Immature natural killer cell (primary cell): Measurements from ENCODE around the gene CENPE. TPM values are rescaled to one million over a fixed set of nuclear protein-coding genes. Genes with fewer than 3 reads are reported as not detected.
"Not testable (repeated sequence)": the region's sequence is repeated elsewhere in the genome, so short reads cannot be mapped to it uniquely, and the experiment has no call there.

Source experiments
- DNase-seq, 3 donors: peaks; one replicate each; pipeline ENCODE4 v3.0.0; 2022; ENCODE audit warnings: mixed read lengths in 1 of 3
- H3K27ac Mint-ChIP-seq, 6 donors: one replicate each; pipeline ENCODE4 v1.8.0; 2020; ENCODE audit warnings: mixed read lengths in 6 of 6, mild to moderate bottlenecking in 5 of 6, inconsistent platforms in 4 of 6, moderate library complexity in 3 of 6
- H3K27me3 Mint-ChIP-seq, 3 donors: one replicate each; pipeline ENCODE4 v1.8.0; 2020 to 2021; ENCODE audit warnings: low read depth in 3 of 3, mild to moderate bottlenecking in 3 of 3, mixed read lengths in 3 of 3, moderate library complexity in 3 of 3, inconsistent platforms in 1 of 3
- H3K36me3 Mint-ChIP-seq, 3 donors: one replicate each; pipeline ENCODE4 v1.8.0; 2020; ENCODE audit warnings: mixed read lengths in 3 of 3, inconsistent platforms in 2 of 3, mild to moderate bottlenecking in 2 of 3
- H3K4me1 Mint-ChIP-seq, 2 donors: one replicate each; pipeline ENCODE4 v1.8.0; 2020; ENCODE audit warnings: inconsistent platforms in 2 of 2, mild to moderate bottlenecking in 2 of 2, mixed read lengths in 2 of 2, moderate library complexity in 1 of 2
- H3K4me3 Mint-ChIP-seq, 5 donors: one replicate each; pipeline ENCODE4 v1.8.0; 2020; ENCODE audit warnings: mild to moderate bottlenecking in 5 of 5, mixed read lengths in 5 of 5, inconsistent platforms in 3 of 5, moderate library complexity in 3 of 5
- H3K9me3 Mint-ChIP-seq, 6 donors: one replicate each; pipeline ENCODE4 v1.8.0; 2020; ENCODE audit warnings: mild to moderate bottlenecking in 6 of 6, mixed read lengths in 6 of 6, inconsistent platforms in 4 of 6, moderate library complexity in 3 of 6
- polyA plus RNA-seq, 3 donors: library from polyadenylated mRNA; unstranded; fragments of 300-500 nt; fragmentation: Illumina TruSeq; gene quantifications; one replicate each; pipeline ENCODE4 v1.2.3, GENCODE V29; 2021

Gene CENPE
- polyA plus RNA-seq, 3 donors from 2014 or later = 0.43 to 0.91 TPM; not detected in 1

- H3K27ac Mint-ChIP-seq = not testable (repeated sequence)
Observed at GRCh38 chr4:103169750-103170149, 28.4 kb downstream of the CENPE start.

GRCh38 chr4:103168993-103169392 is 29.1 kb downstream of the CENPE start:
- Mint-ChIP-seq H3K4me3 (no peak overlapping the region), H3K27me3 (peaks cover 0 to 1% (median 0%) of the 10 kb centered on the region in 3 donors), H3K36me3 (peaks cover 10 to 24% (median 14%) of the 10 kb centered on the region in 3 donors), H3K4me1 (no peaks in the 10 kb centered on the region), H3K27ac (no peak overlapping the region), H3K9me3 (peaks cover 0 to 14% (median 8%) of the 10 kb centered on the region in 6 donors)
- DNase-seq = no peak

More at GRCh38 chr4:103169750-103170149, 28.4 kb downstream of the CENPE start:
- H3K4me3 Mint-ChIP-seq, DNase-seq, H3K4me1 Mint-ChIP-seq, H3K27me3 Mint-ChIP-seq: not testable (repeated sequence)
- peaks cover 10 to 24% (median 14%) of the 10 kb centered on the region in 3 donors for H3K36me3 Mint-ChIP-seq
- H3K9me3 Mint-ChIP-seq = peaks cover 0 to 14% (median 8%) of the 10 kb centered on the region in 6 donors

DNA sequence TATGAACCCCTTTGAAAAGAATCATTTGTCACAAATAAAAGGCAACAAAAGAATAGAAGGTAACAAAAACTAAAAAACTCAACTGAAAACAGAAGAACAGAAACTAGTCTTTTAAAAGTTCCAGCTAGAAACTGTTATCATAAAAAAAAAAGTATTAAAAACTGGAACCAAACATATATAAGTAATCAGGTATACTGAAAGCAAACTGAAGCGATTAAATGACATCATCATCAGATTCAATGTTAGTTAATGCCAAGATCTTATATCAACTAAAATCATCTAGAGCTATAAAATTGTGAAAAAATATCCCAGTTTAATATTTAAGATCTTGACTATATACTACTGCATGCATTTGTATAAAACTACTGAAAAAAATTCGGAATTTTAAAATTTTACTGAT is 36.0 kb downstream of the CENPE start:
- DNase-seq = no peak
- no peaks in the 10 kb centered on the region for H3K27me3 Mint-ChIP-seq
- no peak overlapping the region for H3K27ac Mint-ChIP-seq
- H3K4me3 Mint-ChIP-seq = no peak overlapping the region
- H3K36me3 Mint-ChIP-seq = peaks cover 0 to 3% (median 2%) of the 10 kb centered on the region in 3 donors
- no peaks in the 10 kb centered on the region for H3K4me1 Mint-ChIP-seq
- H3K9me3 Mint-ChIP-seq = no peaks in the 10 kb centered on the region

DNA sequence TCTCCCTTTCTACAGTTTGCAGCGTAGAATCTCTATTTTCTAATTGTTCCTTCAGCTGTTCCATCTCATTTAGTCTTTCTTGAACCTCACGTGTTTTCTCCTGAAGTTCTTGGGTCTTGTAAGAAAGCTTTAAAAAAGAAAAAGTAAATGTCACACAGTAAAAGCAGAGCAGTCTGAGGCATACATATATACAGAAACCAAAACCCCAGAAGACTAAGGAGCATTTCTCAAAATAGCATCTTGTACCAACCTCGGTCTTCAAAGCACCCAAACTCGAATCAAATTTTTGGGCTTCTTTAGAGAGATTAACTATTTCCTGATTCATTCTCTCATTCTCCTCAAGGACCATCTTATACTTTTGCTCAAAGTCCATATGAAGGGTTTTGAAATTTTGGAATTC is 39.4 kb downstream of the CENPE start:
- no peaks in the 10 kb centered on the region for H3K4me1 Mint-ChIP-seq
- peaks cover 0 to 11% (median 10%) of the 10 kb centered on the region in 3 donors for H3K36me3 Mint-ChIP-seq
- no peak for DNase-seq
- H3K9me3 Mint-ChIP-seq = no peaks in the 10 kb centered on the region
- no peaks in the 10 kb centered on the region for H3K27me3 Mint-ChIP-seq
- no peak overlapping the region for H3K27ac Mint-ChIP-seq
- no peak overlapping the region for H3K4me3 Mint-ChIP-seq

GRCh38 chr4:103156106-103156505 is 42.0 kb downstream of the CENPE start:
- peaks cover 10 to 24% of the 10 kb centered on the region in 2 donors for H3K4me1 Mint-ChIP-seq
- no peak overlapping the region for H3K27ac Mint-ChIP-seq
- H3K4me3 Mint-ChIP-seq = no peak overlapping the region
- no peaks in the 10 kb centered on the region for H3K27me3 Mint-ChIP-seq
- peaks cover 0 to 10% (median 8%) of the 10 kb centered on the region in 3 donors for H3K36me3 Mint-ChIP-seq
- no peak for DNase-seq
- H3K9me3 Mint-ChIP-seq = no peaks in the 10 kb centered on the region

GRCh38 chr4:103152381-103152780 is 45.8 kb downstream of the CENPE start:
- Mint-ChIP-seq H3K4me3 (peak overlapping the region in 2 of 5 donors; percentile 0 to 16), H3K27ac (peak overlapping the region in 2 of 6 donors; percentile 18 to 44), H3K4me1 (peaks cover 10 to 29% of the 10 kb centered on the region in 2 donors), H3K36me3 (peaks cover 0 to 25% (median 22%) of the 10 kb centered on the region in 3 donors), H3K27me3 (no peaks in the 10 kb centered on the region), H3K9me3 (no peaks in the 10 kb centered on the region)
- no peak for DNase-seq

DNA sequence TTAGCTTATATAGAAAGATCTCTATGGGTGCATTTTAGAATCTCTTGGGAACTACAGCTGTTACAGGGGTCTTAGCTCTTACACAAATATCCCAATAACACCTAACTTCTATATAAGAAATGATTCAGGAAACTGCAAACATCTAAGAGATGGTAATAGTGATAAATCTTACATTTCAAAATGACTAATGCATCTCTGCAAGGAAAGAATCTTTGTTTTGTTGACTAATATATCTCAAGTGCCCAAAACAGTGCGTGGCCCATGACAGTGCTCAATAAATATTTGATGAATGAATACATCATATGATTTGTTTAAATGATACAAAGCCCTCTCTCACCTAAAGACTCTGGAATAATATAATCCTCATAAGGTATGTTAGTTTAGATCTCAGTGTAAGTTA is 47.5 kb downstream of the CENPE start:
- no peak for DNase-seq
- no peaks in the 10 kb centered on the region for H3K27me3 Mint-ChIP-seq
- peaks cover 10 to 29% of the 10 kb centered on the region in 2 donors for H3K4me1 Mint-ChIP-seq
- H3K36me3 Mint-ChIP-seq = peaks cover 0 to 20% (median 14%) of the 10 kb centered on the region in 3 donors
- no peaks in the 10 kb centered on the region for H3K9me3 Mint-ChIP-seq
- no peak overlapping the region for H3K4me3 Mint-ChIP-seq
- H3K27ac Mint-ChIP-seq = no peak overlapping the region

- Mint-ChIP-seq H3K36me3 (peaks cover 0 to 36% (median 22%) of the 10 kb centered on the region in 3 donors), H3K4me3 (no peak overlapping the region), H3K4me1 (no peaks in the 10 kb centered on the region), H3K9me3 (no peaks in the 10 kb centered on the region), H3K27ac (no peak overlapping the region), H3K27me3 (no peaks in the 10 kb centered on the region)
- DNase-seq = no peak
Observed at GRCh38 chr4:103144926-103145325, 53.2 kb downstream of the CENPE start.

DNA sequence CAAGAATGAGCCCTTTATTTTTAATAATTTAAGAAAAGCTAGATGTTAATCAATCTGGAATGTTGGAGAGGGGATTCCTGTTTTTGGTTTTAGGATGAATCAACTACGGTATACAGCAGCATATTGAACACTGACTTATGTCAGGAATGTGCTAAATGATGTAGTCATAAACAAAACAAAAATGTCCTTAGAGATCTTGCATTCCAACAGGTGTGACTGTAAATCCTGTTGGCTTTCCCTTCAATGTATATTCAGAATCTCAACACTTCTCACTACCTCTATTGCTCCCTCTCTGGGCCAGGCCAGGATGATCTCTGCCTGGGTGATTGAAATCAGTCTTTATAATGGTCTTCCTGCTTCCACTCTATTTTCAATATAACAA is 60.7 kb downstream of the CENPE start:
- peak overlapping the region in 1 of 6 donors; percentile 3 for H3K27ac Mint-ChIP-seq
- H3K36me3 Mint-ChIP-seq = peaks cover 0 to 16% (median 0%) of the 10 kb centered on the region in 3 donors
- H3K4me1 Mint-ChIP-seq = no peaks in the 10 kb centered on the region
- H3K9me3 Mint-ChIP-seq = no peaks in the 10 kb centered on the region
- H3K4me3 Mint-ChIP-seq = no peak overlapping the region
- no peaks in the 10 kb centered on the region for H3K27me3 Mint-ChIP-seq
- no peak for DNase-seq

- DNase-seq = no peak
- H3K36me3 Mint-ChIP-seq = peaks cover 0 to 16% (median 0%) of the 10 kb centered on the region in 3 donors
- H3K27ac Mint-ChIP-seq = no peak overlapping the region
- no peak overlapping the region for H3K4me3 Mint-ChIP-seq
- H3K4me1 Mint-ChIP-seq = no peaks in the 10 kb centered on the region
- no peaks in the 10 kb centered on the region for H3K9me3 Mint-ChIP-seq
- no peaks in the 10 kb centered on the region for H3K27me3 Mint-ChIP-seq
Observed at GRCh38 chr4:103136671-103137445, 61.3 kb downstream of the CENPE start.

- Mint-ChIP-seq H3K4me3 (no peak overlapping the region), H3K36me3 (peaks cover 8 to 37% (median 28%) of the 10 kb centered on the region in 3 donors), H3K4me1 (no peaks in the 10 kb centered on the region), H3K27ac (no peak overlapping the region), H3K9me3 (peaks cover 4 to 8% (median 6%) of the 10 kb centered on the region in 6 donors), H3K27me3 (no peaks in the 10 kb centered on the region)
- no peak for DNase-seq
Observed at GRCh38 chr4:103129174-103129573, 69.0 kb downstream of the CENPE start.

DNA sequence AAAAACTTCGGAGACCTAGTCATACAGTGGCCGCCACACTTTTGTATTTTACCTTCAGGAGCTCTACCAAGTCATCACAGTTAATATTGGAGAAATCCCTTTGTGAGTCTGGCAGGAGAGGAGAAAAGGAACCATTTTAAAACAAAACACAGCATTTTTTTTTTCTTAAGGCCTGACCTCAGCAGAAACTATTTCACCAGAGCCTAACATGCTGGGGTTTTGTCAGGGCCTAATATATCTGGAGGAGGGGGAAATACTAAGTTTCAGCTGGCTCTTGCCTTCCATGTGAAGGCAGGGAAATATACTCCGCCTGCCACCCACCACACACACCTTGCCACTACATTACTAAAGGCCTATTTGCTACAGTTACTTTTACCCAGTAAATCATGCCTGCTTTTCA is 72.0 kb downstream of the CENPE start:
- H3K9me3 Mint-ChIP-seq = peaks cover 4 to 8% (median 6%) of the 10 kb centered on the region in 6 donors
- peaks cover 8 to 37% (median 28%) of the 10 kb centered on the region in 3 donors for H3K36me3 Mint-ChIP-seq
- DNase-seq = no peak
- no peak overlapping the region for H3K4me3 Mint-ChIP-seq
- no peaks in the 10 kb centered on the region for H3K4me1 Mint-ChIP-seq
- H3K27me3 Mint-ChIP-seq = no peaks in the 10 kb centered on the region
- no peak overlapping the region for H3K27ac Mint-ChIP-seq

GRCh38 chr4:103123114-103123513 is 75.0 kb downstream of the CENPE start:
- no peak overlapping the region for H3K27ac Mint-ChIP-seq
- peaks cover 2 to 5% (median 4%) of the 10 kb centered on the region in 6 donors for H3K9me3 Mint-ChIP-seq
- no peaks in the 10 kb centered on the region for H3K27me3 Mint-ChIP-seq
- DNase-seq = no peak
- H3K4me3 Mint-ChIP-seq = no peak overlapping the region
- peaks cover 2 to 22% (median 16%) of the 10 kb centered on the region in 3 donors for H3K36me3 Mint-ChIP-seq
- no peaks in the 10 kb centered on the region for H3K4me1 Mint-ChIP-seq

GRCh38 chr4:103118166-103118565 is 80.0 kb downstream of the CENPE start:
- no peaks in the 10 kb centered on the region for H3K4me1 Mint-ChIP-seq
- DNase-seq = no peak

More at GRCh38 chr4:103118166-103118565, 80.0 kb downstream of the CENPE start:
- Mint-ChIP-seq H3K36me3 (peaks cover 0 to 3% (median 0%) of the 10 kb centered on the region in 3 donors), H3K27ac (no peak overlapping the region), H3K9me3 (no peaks in the 10 kb centered on the region), H3K4me3 (no peak overlapping the region), H3K27me3 (no peaks in the 10 kb centered on the region)
